Chondrocyte (in vitro differentiated cells): ENCODE measurements around the gene INS. TPM values are rescaled to one million over a fixed set of nuclear protein-coding genes. Genes with fewer than 3 reads are reported as not detected.

Experiments used
- DNase-seq: peaks from one replicate; pipeline ENCODE4 v3.0.0; 2021; ENCODE audit warnings: mixed read lengths, low spot score
- H3K27ac Mint-ChIP-seq: one replicate; pipeline ENCODE4 v1.8.0; 2021; ENCODE audit warnings: mild to moderate bottlenecking, moderate library complexity, mixed read lengths; ENCODE audit not compliant: unreplicated experiment
- H3K27me3 Mint-ChIP-seq: 2 replicates; pipeline ENCODE4 v1.8.0; 2021; ENCODE audit warnings: low read depth, mixed read lengths
- H3K36me3 Mint-ChIP-seq: 2 replicates; pipeline ENCODE4 v1.8.0; 2021; ENCODE audit warnings: low read depth, mixed read lengths
- H3K4me1 Mint-ChIP-seq: 2 replicates; pipeline ENCODE4 v1.8.0; 2021; ENCODE audit warnings: low read depth, mild to moderate bottlenecking, mixed read lengths
- H3K4me3 Mint-ChIP-seq: one replicate; pipeline ENCODE4 v1.8.0; 2021; ENCODE audit warnings: mild to moderate bottlenecking, moderate library complexity, mixed read lengths; ENCODE audit not compliant: unreplicated experiment
- H3K9me3 Mint-ChIP-seq: 2 replicates; pipeline ENCODE4 v1.8.0; 2021; ENCODE audit warnings: low read depth, mixed read lengths
- microRNA-seq: library from miRNA; unstranded; fragments of <30 nt; microRNA quantifications from one replicate; pipeline ENCODE4 v1.2.0, GENCODE V29; 2020; ENCODE audit warnings: borderline number of aligned reads
- total RNA-seq: library from RNA; stranded (reverse); gene quantifications from 3 replicates; pipeline ENCODE4 v1.2.1, GENCODE V29; 2021
- TF ChIP-seq, protein P1 (sequence below): fragments of 200-600 bp; sonication (generic); IDR thresholded peaks from 2 replicates; pipeline ENCODE4 v1.5.0; 2021; ENCODE audit warnings: antibody characterized with exemption, mild to moderate bottlenecking, moderate library complexity

The INS gene
- total RNA-seq, 1 donor from 2014 or later = not detected

DNA sequence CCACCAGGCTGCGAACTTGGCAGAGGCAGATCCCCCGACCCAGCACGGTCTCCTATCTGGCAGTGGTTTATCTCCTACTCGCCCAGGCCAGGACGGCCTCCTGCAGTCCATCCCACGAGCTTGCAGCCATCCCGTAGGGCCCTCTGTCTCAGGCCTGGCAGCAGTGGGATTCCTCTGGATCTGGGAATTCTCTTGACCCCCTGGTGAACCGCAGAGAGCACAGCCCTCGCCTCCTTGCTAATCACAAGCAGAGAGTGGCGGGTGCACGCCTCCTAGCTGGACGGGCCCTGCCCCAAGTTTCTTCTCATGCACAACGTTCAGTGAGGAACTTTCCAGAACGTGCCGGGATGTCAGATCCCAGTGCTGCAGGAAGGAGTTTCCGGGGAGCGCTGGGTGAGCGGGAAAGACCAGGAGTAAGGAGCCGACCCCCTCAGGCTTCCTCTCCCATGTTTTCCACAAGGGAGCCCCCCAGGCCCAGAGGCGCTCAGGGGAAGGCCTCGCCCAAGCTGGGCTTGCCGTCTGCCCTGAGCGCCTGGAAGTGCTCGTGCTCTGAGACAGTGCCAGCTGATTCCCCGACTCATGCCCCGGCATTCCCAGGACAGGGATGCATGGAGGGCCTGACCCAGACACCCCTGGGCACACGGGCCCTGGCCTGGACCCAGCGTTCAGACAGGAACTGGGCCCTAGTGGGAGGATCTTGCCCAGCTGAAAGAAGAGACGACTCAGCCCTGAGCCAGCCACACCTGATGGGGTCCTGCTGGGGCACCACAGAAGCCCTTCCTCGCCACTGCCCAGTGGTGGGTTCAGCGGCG lies 46.4 kb downstream of the INS start:
- TF ChIP-seq, protein P1, sequence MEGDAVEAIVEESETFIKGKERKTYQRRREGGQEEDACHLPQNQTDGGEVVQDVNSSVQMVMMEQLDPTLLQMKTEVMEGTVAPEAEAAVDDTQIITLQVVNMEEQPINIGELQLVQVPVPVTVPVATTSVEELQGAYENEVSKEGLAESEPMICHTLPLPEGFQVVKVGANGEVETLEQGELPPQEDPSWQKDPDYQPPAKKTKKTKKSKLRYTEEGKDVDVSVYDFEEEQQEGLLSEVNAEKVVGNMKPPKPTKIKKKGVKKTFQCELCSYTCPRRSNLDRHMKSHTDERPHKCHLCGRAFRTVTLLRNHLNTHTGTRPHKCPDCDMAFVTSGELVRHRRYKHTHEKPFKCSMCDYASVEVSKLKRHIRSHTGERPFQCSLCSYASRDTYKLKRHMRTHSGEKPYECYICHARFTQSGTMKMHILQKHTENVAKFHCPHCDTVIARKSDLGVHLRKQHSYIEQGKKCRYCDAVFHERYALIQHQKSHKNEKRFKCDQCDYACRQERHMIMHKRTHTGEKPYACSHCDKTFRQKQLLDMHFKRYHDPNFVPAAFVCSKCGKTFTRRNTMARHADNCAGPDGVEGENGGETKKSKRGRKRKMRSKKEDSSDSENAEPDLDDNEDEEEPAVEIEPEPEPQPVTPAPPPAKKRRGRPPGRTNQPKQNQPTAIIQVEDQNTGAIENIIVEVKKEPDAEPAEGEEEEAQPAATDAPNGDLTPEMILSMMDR = no peak
- peaks cover 7% of the 10 kb centered on the region for H3K36me3 Mint-ChIP-seq
- H3K4me1 Mint-ChIP-seq = peaks cover 11% of the 10 kb centered on the region
- H3K4me3 Mint-ChIP-seq = no peak overlapping the region
- H3K9me3 Mint-ChIP-seq = peaks cover 14% of the 10 kb centered on the region
- DNase-seq = peak; percentile 82
- no peak overlapping the region for H3K27ac Mint-ChIP-seq
- peaks cover 2% of the 10 kb centered on the region for H3K27me3 Mint-ChIP-seq

DNA sequence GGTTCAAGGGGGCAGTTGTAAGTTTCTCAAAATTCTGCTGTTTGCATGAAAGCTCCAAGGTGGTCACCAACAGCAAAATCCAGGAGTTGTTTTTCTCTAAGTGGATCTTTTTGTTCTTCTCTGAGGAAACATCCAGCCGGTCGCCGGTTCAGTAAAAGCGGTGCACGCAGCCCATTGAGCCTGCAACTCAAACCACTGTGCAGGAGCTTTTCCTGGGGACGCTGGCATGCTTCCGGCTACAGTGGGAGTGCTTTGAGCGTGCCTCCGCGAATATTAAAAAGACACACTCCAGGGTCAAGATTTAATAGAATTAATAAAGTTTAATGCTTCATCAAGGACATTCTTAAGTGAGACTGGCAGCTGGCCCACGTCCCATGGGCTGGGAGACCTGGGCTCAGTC lies 47.2 kb downstream of the INS start:
- Mint-ChIP-seq H3K27me3 (peaks cover 2% of the 10 kb centered on the region), H3K27ac (no peak overlapping the region), H3K4me3 (no peak overlapping the region), H3K9me3 (peaks cover 14% of the 10 kb centered on the region), H3K36me3 (peaks cover 7% of the 10 kb centered on the region), H3K4me1 (peaks cover 9% of the 10 kb centered on the region)
- TF ChIP-seq, protein P1 = no peak
- peak; percentile 44 for DNase-seq

DNA sequence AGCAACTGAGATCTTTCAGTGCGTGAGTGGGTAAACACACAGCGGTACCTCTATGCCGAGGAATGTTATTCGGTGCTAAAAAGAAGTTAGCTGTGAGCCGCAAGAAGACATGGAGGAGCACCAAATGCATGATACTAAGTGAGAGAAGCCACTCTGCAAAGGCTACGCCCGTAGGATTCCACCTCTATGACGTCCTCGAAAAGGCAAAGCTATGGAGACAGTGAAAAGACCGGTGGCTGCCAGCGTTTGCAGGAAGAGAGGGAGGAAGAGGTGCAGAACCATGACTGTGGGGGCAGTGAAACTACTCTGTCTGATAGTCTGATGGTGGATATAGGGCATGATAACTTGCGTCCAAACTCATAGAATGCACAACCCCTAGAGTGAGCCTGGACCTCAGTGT lies 50.5 kb downstream of the INS start:
- no peak overlapping the region for H3K27ac Mint-ChIP-seq
- H3K36me3 Mint-ChIP-seq = no peaks in the 10 kb centered on the region
- H3K4me3 Mint-ChIP-seq = no peak overlapping the region
- H3K9me3 Mint-ChIP-seq = no peaks in the 10 kb centered on the region
- DNase-seq = no peak
- TF ChIP-seq, protein P1 = no peak
- H3K4me1 Mint-ChIP-seq = peaks cover 5% of the 10 kb centered on the region
- peaks cover 2% of the 10 kb centered on the region for H3K27me3 Mint-ChIP-seq

Small RNA genes within 50 kb of the gene (microRNA-seq; reads per million reads assigned to microRNA genes)
- gene MIR4686 (not detected), gene MIR483 (197 reads per million, percentile 65 among the genes with 10 or more reads in this experiment)

Other genes starting within 250 kb of the INS start
- gene TNNT3, start 241.5 kb downstream of the INS start, total RNA-seq = 0.51 to 1.3 TPM in 2 of 3 replicates, not detected in the other
- gene MRPL23, start 213.9 kb downstream of the INS start, total RNA-seq = 22.8 to 33.0 TPM (median 29.8 TPM) in 3 replicates
- 2,704 to 5,485 TPM (median 2,760 TPM) in 3 replicates for gene H19, start 163.4 kb downstream of the INS start, total RNA-seq
- 107 to 716 TPM (median 110 TPM) in 3 replicates for gene IGF2, start 21.8 kb downstream of the INS start, total RNA-seq
- gene TH, start 10.6 kb upstream of the INS start, total RNA-seq = not detected in 3 replicates
- gene ASCL2, start 109.4 kb upstream of the INS start, total RNA-seq = not detected in 3 replicates
- gene C11orf21, start 140.7 kb upstream of the INS start, total RNA-seq = not detected in 3 replicates
- gene TSPAN32, start 140.8 kb upstream of the INS start, total RNA-seq = not detected in 3 replicates
- 403 to 442 TPM (median 441 TPM) in 3 replicates for gene CD81, start 216.1 kb upstream of the INS start, total RNA-seq
- gene TSSC4, start 239.5 kb upstream of the INS start, total RNA-seq = 44.1 to 55.2 TPM (median 52.2 TPM) in 3 replicates